Esophagus muscularis mucosa (tissue), 3 donors: ENCODE data around the gene THBD.
A peak's percentile ranks its signal among the peaks of the same experiment; 100 is the strongest.

ENCODE experiments used
- CTCF ChIP-seq, 3 experiments: fragments of 200-600 bp in 2 of 3; fragments of 450-650 bp in 1 of 3; sonication (generic) in 2 of 3; IDR thresholded peaks; one replicate each; pipeline ENCODE4 v1.5.1; 2017 to 2019; ENCODE audit warnings: antibody characterized with exemption in 3 of 3, mild to moderate bottlenecking in 2 of 3, moderate library complexity in 1 of 3
- POLR2A ChIP-seq: fragments of 450-650 bp; IDR thresholded peaks from one replicate; pipeline ENCODE4 v1.6.1; 2017; ENCODE audit warnings: antibody characterized with exemption, moderate library complexity, mild to moderate bottlenecking, low read depth

GRCh38 chr20:23061734-23062561 is 12.5 kb upstream of the THBD start:
- TF ChIP-seq POLR2A: no peak
- TF ChIP-seq CTCF (IDR thresholded peaks at IDR 0.05): peak in 1 of 3 experiments; percentile 51
